ENCODE results near the gene CCDC24.

CCDC24 gene

GRCh38 chr1:44029260-44029910 is 38.0 kb downstream of the CCDC24 start:
- peak overlapping the region; percentile 78 for H3K4me3 ChIP-seq (ENCODE audit: low read depth, low read length)
- in situ Hi-C loops (cut with HindIII; ENCODE audit: low sequenced_read_pairs), result no loop called here
- no peak for TF ChIP-seq CTCF (IDR thresholded peaks at IDR 0.05; ENCODE audit: low read depth, low read length)
- DNase-seq (ENCODE audit: low read depth, low spot score), result no peak

DNA sequence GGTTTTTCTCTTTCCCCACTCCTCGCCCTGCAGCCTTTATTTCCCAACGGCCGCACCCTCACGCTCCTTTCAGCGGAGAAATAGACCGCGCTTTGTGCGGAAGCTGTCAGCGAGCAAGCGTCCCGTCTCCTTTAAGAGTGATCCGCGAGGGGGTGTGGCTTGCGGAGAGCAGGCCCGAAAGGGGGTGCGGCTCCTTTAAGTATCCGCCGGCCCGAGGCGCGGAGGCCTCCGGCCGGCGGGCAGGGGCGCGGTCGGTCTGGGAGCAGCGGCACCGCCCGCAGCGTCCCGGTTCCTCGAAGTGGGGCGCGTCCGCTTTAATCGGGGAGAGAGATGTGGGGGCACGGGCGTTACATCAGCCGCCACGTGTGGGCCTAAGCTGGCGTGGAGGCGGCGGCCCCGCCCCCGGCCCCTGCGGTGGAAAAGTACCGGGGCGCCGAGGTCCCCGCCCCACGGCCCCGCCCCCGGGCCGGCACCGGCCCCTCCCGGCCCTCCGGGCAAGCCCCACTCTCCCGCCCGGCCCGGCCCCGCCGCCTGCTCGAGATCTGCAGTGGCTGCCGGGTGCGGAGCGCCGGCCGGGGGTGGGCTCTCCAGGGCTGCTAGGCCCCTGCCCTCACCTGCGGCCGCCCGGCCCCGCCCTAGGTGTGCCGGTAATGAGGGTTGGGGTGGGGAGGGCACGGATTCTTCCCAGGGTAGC is 38.7 kb downstream of the CCDC24 start:
- TF ChIP-seq CTCF (IDR thresholded peaks at IDR 0.05; ENCODE audit: low read depth, low read length), result no peak

DNA sequence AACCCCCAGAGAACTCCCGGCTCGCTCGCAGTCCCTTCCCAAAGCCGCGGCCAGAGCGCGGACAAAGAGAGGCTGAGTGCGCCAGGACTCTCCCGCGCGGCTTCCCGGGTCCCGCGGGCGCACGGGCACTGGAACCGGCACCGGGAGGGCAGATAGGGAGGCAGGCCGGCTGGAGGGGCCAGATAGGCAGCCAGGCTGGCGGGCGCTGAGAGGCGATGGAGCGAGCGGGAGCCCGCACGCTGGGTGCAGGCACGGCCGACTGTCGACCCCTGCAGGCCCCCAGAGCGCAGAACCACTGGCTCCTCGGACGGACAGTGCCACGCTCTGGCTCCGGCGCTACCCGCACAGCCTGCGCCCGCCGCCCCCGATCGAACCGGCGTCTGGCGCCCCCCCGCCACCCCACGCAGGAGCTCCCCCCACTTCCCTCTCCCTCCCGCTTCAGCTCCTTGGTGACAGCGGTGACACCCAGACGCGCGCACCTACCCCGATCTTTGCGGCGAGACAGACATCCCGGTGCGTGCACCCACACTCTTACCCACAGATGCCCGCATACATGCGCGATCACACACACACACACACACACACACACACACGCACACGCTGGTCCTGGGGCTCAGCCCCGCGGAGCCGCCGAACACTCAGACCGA is 39.3 kb downstream of the CCDC24 start:
- peak; percentile 48 for DNase-seq (ENCODE audit: low read depth, low spot score)
- in situ Hi-C loops (cut with HindIII; ENCODE audit: low sequenced_read_pairs), result no loop called here
- peak overlapping the region; percentile 78 for H3K4me3 ChIP-seq (ENCODE audit: low read depth, low read length)
- TF ChIP-seq CTCF (IDR thresholded peaks at IDR 0.05; ENCODE audit: low read depth, low read length), result peak; percentile 35

More for the DNA sequence above, 38.7 kb downstream of the CCDC24 start:
- peak; percentile 91 for DNase-seq (ENCODE audit: low read depth, low spot score)
- peak overlapping the region; percentile 78 for H3K4me3 ChIP-seq (ENCODE audit: low read depth, low read length)
- in situ Hi-C loops (cut with HindIII; ENCODE audit: low sequenced_read_pairs), result no loop called here

DNA sequence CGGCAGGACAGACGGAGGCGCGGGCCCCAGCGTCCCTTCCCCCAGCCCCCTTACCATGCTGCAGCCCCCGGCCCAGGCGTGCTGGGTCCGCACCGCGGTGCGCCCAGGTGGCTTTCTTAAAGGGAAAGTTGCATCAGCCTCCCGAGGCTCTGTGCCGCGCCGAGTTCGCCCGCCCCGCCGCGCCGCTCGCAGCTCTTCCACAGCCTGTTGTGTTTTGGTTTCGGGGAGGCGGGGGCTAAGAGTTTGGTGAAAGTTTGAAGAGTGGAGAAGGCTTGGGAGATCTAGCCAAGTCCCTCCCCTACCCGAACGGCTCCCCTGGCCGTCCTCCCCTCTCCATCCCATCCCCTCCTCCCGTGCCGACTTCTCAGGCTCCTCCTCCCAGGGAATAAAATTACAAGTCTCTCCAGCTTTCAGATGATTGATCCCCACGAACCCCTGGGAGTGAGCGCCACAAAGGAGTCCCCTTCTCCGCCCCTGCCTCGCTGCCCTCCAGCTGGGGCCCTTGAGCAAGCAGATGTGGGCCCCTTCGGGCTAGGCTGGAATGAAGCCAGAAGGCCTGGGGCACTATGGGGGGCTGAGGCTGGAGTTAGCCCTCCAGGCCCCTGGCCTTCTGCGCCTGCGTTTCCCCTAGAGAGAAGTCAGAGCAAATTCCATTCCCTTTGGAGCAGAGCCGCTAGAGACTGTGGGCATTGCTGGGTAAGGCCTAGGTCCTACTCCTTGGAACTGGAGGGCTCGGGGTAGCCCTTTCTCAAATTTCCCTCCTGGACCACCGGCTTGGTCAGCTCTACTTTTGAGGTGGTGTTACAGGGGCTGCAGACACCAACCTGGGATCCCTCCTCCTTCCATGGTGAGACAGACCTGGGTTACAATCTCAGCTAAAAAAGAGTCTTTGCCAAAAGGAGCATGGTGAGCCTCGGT is 40.1 kb downstream of the CCDC24 start, which contains the start of gene SLC6A9:
SLC6A9 (minus strand) TSS at position 211 of the 918 bp plus-strand sequence. CDS start 7,185 bp downstream, outside the sequence.
- no peak for TF ChIP-seq CTCF (IDR thresholded peaks at IDR 0.05; ENCODE audit: low read depth, low read length)
- in situ Hi-C loops (cut with HindIII; ENCODE audit: low sequenced_read_pairs), result no loop called here
- DNase-seq (ENCODE audit: low read depth, low spot score), result peak; percentile 88
- H3K4me3 ChIP-seq (ENCODE audit: low read depth, low read length), result peak within 1 kb of the TSS; percentile 78

GRCh38 chr1:44032170-44032790 is 40.9 kb downstream of the CCDC24 start:
- DNase-seq (ENCODE audit: low read depth, low spot score), result no peak
- in situ Hi-C loops (cut with HindIII; ENCODE audit: low sequenced_read_pairs), result no loop called here
- H3K4me3 ChIP-seq (ENCODE audit: low read depth, low read length), result no peak overlapping the region
- no peak for TF ChIP-seq CTCF (IDR thresholded peaks at IDR 0.05; ENCODE audit: low read depth, low read length)
